ENCODE data around the gene CDKAL1.

The CDKAL1 gene

DNA sequence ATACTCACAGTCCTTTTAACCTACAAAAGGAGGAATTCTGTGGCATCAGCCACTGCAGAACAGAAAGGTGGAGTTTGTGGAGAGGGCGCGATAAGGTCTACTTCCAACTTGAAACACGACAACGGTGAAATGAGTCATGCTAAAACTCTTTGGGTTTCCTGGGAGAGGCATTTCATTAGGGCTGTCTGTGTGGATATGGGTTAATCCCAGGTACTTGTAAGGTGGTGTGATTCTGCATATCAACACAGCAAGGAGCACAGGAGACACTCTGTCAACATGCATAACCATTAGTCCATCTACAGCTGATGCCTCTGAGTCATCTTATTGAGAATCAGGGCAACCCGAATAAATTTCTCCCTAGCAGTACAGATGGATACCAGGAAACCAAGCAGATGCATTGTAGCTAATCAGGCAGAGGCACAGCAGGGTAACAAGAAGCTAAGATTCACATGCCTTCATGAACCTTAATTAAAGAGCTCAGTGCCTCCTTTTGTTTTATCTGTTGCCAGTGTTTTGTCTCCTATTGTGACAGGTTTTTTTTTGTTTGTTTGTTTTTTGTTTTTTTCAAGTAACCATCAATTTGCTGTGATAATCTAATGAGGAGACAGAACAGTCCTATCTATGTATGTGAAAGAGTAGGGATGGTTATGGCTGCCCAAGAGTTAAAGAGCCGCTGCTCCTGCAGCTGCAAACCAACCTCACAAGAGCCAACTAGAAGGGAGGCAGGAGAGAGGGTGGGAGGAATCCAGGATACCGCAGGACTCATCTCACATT, 743.5 kb downstream of the CDKAL1 start:
- no peak overlapping the region for H3K4me3 ChIP-seq (ENCODE audit: insufficient read length, low read depth)
- H3K27me3 ChIP-seq (ENCODE audit: insufficient read depth, insufficient read length) = no peaks in the 10 kb centered on the region
- peak; percentile 5 for DNase-seq (ENCODE audit: low read depth, low spot score)
- TF ChIP-seq ZNF274 (IDR thresholded peaks at IDR 0.05; ENCODE audit: low read depth, low read length) (no peak), SUZ12 (IDR thresholded peaks at IDR 0.05; ENCODE audit: extremely low read depth, insufficient read depth, insufficient read length) (no peak), YY1 (IDR thresholded peaks at IDR 0.05; ENCODE audit: insufficient read depth, insufficient read length) (no peak)
- H3K9me3 ChIP-seq (ENCODE audit: insufficient read depth, low read length) = peaks cover 13% of the 10 kb centered on the region
- no peaks in the 10 kb centered on the region for H3K4me1 ChIP-seq (ENCODE audit: insufficient read depth, insufficient read length)
- H3K9ac ChIP-seq (ENCODE audit: insufficient read length, low read depth) = no peak overlapping the region
- H3K36me3 ChIP-seq (ENCODE audit: insufficient read depth, insufficient read length, low read length) = no peaks in the 10 kb centered on the region

DNA sequence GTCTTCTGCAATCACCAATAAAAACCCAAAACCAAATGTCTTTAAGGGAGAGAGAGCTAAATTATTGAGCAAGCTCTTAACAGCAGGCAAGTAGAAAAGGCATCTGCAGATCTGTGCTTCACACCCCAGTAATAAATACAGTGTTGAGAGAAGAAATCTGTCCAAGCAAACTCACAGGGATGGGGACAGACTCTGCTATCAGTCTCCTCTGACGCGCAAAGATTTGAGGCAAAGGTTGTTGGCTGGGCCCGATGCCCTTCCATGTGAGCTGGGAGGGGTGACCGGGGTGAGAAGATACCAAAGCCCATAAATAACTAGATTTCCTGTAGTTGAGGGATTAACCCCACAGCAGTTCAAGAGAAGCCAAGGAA, 744.1 kb downstream of the CDKAL1 start:
- no peak overlapping the region for H3K9ac ChIP-seq (ENCODE audit: insufficient read length, low read depth)
- peaks cover 10% of the 10 kb centered on the region for H3K9me3 ChIP-seq (ENCODE audit: insufficient read depth, low read length)
- DNase-seq (ENCODE audit: low read depth, low spot score) = no peak
- H3K27me3 ChIP-seq (ENCODE audit: insufficient read depth, insufficient read length) = no peaks in the 10 kb centered on the region
- no peak overlapping the region for H3K4me3 ChIP-seq (ENCODE audit: insufficient read length, low read depth)
- no peaks in the 10 kb centered on the region for H3K4me1 ChIP-seq (ENCODE audit: insufficient read depth, insufficient read length)
- TF ChIP-seq YY1 (IDR thresholded peaks at IDR 0.05; ENCODE audit: insufficient read depth, insufficient read length) (no peak), ZNF274 (IDR thresholded peaks at IDR 0.05; ENCODE audit: low read depth, low read length) (no peak), SUZ12 (IDR thresholded peaks at IDR 0.05; ENCODE audit: extremely low read depth, insufficient read depth, insufficient read length) (no peak)
- H3K36me3 ChIP-seq (ENCODE audit: insufficient read depth, insufficient read length, low read length) = no peaks in the 10 kb centered on the region

DNA sequence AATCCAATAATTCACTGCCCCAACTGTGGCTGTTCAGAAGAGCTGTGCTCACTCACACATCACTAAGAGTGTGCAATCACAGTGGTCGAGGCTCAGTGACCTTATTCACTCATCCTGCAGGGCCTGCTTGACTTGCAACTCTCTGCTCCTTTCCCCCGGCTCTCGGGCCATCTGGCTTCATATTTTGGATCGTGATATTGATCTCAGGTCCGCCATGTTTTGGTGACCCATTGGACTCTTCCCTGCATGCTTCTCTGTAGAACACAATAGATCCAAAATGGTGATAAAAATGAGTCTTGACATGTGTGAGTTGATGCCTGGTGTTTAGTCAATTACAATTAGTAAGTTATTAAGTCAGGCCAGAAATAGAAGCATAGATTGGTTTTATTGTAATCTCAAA, 745.4 kb downstream of the CDKAL1 start:
- Histone ChIP-seq H3K9me3 (ENCODE audit: insufficient read depth, low read length) (peaks cover 5% of the 10 kb centered on the region; the same call in 1 of the 2 replicates), H3K27me3 (ENCODE audit: insufficient read depth, insufficient read length) (no peaks in the 10 kb centered on the region), H3K4me3 (ENCODE audit: insufficient read length, low read depth) (no peak overlapping the region), H3K36me3 (ENCODE audit: insufficient read depth, insufficient read length, low read length) (no peaks in the 10 kb centered on the region), H3K9ac (ENCODE audit: insufficient read length, low read depth) (no peak overlapping the region), H3K4me1 (ENCODE audit: insufficient read depth, insufficient read length) (no peaks in the 10 kb centered on the region)
- TF ChIP-seq SUZ12 (IDR thresholded peaks at IDR 0.05; ENCODE audit: extremely low read depth, insufficient read depth, insufficient read length) (no peak), ZNF274 (IDR thresholded peaks at IDR 0.05; ENCODE audit: low read depth, low read length) (no peak)
- no peak for DNase-seq (ENCODE audit: low read depth, low spot score)

DNA sequence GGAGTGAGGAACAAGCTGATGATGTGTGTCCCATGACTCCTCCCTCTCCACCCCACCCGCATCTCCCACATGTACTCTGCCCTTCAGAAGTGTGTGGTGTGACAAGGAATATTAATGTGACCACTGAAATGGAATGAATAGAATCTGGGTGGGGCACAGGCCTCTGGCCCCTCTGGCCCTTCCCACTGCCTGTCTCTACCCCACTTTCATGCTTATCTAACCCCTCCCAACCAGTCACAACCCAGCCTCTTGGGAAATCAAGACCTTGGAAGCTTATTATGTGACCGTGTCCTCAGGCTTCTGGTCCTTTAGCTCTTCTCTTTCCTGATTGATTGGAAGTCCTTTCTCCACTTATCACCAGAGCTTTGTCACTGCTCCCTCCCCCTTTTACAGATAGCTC, 747.1 kb downstream of the CDKAL1 start:
- peaks cover 5% of the 10 kb centered on the region; the same call in 1 of the 2 replicates for H3K9me3 ChIP-seq (ENCODE audit: insufficient read depth, low read length)
- no peaks in the 10 kb centered on the region for H3K36me3 ChIP-seq (ENCODE audit: insufficient read depth, insufficient read length, low read length)
- no peaks in the 10 kb centered on the region for H3K4me1 ChIP-seq (ENCODE audit: insufficient read depth, insufficient read length)
- no peak overlapping the region for H3K4me3 ChIP-seq (ENCODE audit: insufficient read length, low read depth)
- H3K9ac ChIP-seq (ENCODE audit: insufficient read length, low read depth) = no peak overlapping the region
- no peak for DNase-seq (ENCODE audit: low read depth, low spot score)
- H3K27me3 ChIP-seq (ENCODE audit: insufficient read depth, insufficient read length) = no peaks in the 10 kb centered on the region
- TF ChIP-seq SUZ12 (IDR thresholded peaks at IDR 0.05; ENCODE audit: extremely low read depth, insufficient read depth, insufficient read length) = no peak
- TF ChIP-seq ZNF274 (IDR thresholded peaks at IDR 0.05; ENCODE audit: low read depth, low read length) = no peak
- TF ChIP-seq YY1 (IDR thresholded peaks at IDR 0.05; ENCODE audit: insufficient read depth, insufficient read length) = no peak
